H9 (cell line): ENCODE measurements around the gene CDK2. TPM values are rescaled to one million over a fixed set of nuclear protein-coding genes. Genes with fewer than 3 reads are reported as not detected.
A peak's percentile ranks its signal among the peaks of the same experiment; 100 is the strongest.

Source experiments
- DNase-seq: peaks from one replicate; pipeline ENCODE4 v3.0.0-alpha.2; 2017
- H2AFZ ChIP-seq: one replicate; pipeline ENCODE4 v1.6.1; 2013; ENCODE audit warnings: mild to moderate bottlenecking, low read length, control low read depth, moderate library complexity
- H2AK5ac ChIP-seq: 2 replicates; pipeline ENCODE4 v1.6.1; 2013; ENCODE audit warnings: low read length, control low read depth, mixed read lengths; ENCODE audit not compliant: insufficient read length
- H2BK120ac ChIP-seq: one replicate; pipeline ENCODE4 v1.6.1; 2013; ENCODE audit warnings: low read depth, mild to moderate bottlenecking, low read length, control low read depth, inconsistent platforms; ENCODE audit not compliant: poor library complexity, severe bottlenecking
- H2BK12ac ChIP-seq: 2 replicates; pipeline ENCODE4 v1.6.1; 2013; ENCODE audit warnings: low read length, control low read depth, mixed read lengths, low read depth; ENCODE audit not compliant: insufficient read length
- H2BK15ac ChIP-seq: 2 replicates; pipeline ENCODE4 v1.6.1; 2013; ENCODE audit warnings: low read depth, low read length, control low read depth
- H2BK20ac ChIP-seq: one replicate; pipeline ENCODE4 v1.6.1; 2013; ENCODE audit warnings: low read depth, mild to moderate bottlenecking, low read length, control low read depth, inconsistent platforms; ENCODE audit not compliant: poor library complexity, severe bottlenecking
- H2BK5ac ChIP-seq: 2 replicates; pipeline ENCODE4 v1.6.1; 2013; ENCODE audit warnings: low read length, control low read depth, mixed read lengths; ENCODE audit not compliant: insufficient read length
- H3K14ac ChIP-seq: 2 replicates; pipeline ENCODE4 v1.6.1; 2013; ENCODE audit warnings: low read length, control low read depth; ENCODE audit not compliant: insufficient read depth
- H3K18ac ChIP-seq: 2 replicates; pipeline ENCODE4 v1.6.1; 2013; ENCODE audit warnings: low read depth, mild to moderate bottlenecking, mixed read lengths, low read length, control low read depth; ENCODE audit not compliant: insufficient read length
- H3K23ac ChIP-seq: 2 replicates; pipeline ENCODE4 v1.6.1; 2013; ENCODE audit warnings: low read length, control low read depth, mixed read lengths, low read depth; ENCODE audit not compliant: insufficient read length
- H3K23me2 ChIP-seq: 2 replicates; pipeline ENCODE4 v1.6.1; 2013; ENCODE audit warnings: low read depth, mild to moderate bottlenecking, mixed read lengths, low read length, control low read depth; ENCODE audit not compliant: insufficient read length, poor library complexity, severe bottlenecking
- H3K27ac ChIP-seq: 2 replicates; pipeline ENCODE4 v1.5.1; 2013; ENCODE audit warnings: low read length, control low read depth, mixed read lengths, low read depth; ENCODE audit not compliant: insufficient read length
- H3K27me3 ChIP-seq: 2 replicates; pipeline ENCODE4 v1.6.1; 2013; ENCODE audit warnings: low read length, control low read depth, inconsistent platforms; ENCODE audit not compliant: insufficient read depth
- H3K4ac ChIP-seq: 2 replicates; pipeline ENCODE4 v1.6.1; 2013; ENCODE audit warnings: low read depth, mild to moderate bottlenecking, control low read depth, inconsistent platforms, low read length, moderate library complexity
- H3K4me1 ChIP-seq: 2 replicates; pipeline ENCODE4 v1.6.1; 2013; ENCODE audit warnings: low read length, control low read depth, inconsistent platforms; ENCODE audit not compliant: insufficient read depth
- H3K4me2 ChIP-seq: 2 replicates; pipeline ENCODE4 v1.6.1; 2013; ENCODE audit warnings: low read length, control low read depth, mixed read lengths; ENCODE audit not compliant: insufficient read length, insufficient read depth
- H3K56ac ChIP-seq: 2 replicates; pipeline ENCODE4 v1.6.1; 2013; ENCODE audit warnings: low read depth, mild to moderate bottlenecking, mixed read lengths, low read length, control low read depth; ENCODE audit not compliant: insufficient read length
- H3K79me1 ChIP-seq: 2 replicates; pipeline ENCODE4 v1.6.1; 2013; ENCODE audit warnings: low read depth, mild to moderate bottlenecking, moderate library complexity, low read length, control low read depth, inconsistent platforms; ENCODE audit not compliant: insufficient read depth, poor library complexity, severe bottlenecking
- H3K79me2 ChIP-seq: 2 replicates; pipeline ENCODE4 v1.6.1; 2013; ENCODE audit warnings: low read length, control low read depth, inconsistent platforms; ENCODE audit not compliant: insufficient read depth
- H3K9ac ChIP-seq: 2 replicates; pipeline ENCODE4 v1.6.1; 2013; ENCODE audit warnings: low read length, control low read depth, mixed read lengths; ENCODE audit not compliant: insufficient read length; ENCODE audit errors: extremely low read depth
- H3K9me3 ChIP-seq: one replicate; pipeline ENCODE4 v1.6.1; 2013; ENCODE audit warnings: low read depth, low read length, inconsistent platforms; ENCODE audit not compliant: control insufficient read depth
- H3T11ph ChIP-seq: one replicate; pipeline ENCODE4 v1.6.1; 2013; ENCODE audit warnings: mild to moderate bottlenecking, low read length, control low read depth, inconsistent platforms
- H4K20me1 ChIP-seq: one replicate; pipeline ENCODE4 v1.6.1; 2013; ENCODE audit not compliant: control insufficient read depth, insufficient read length, insufficient read depth
- H4K5ac ChIP-seq: 2 replicates; pipeline ENCODE4 v1.6.1; 2013; ENCODE audit warnings: low read depth, mild to moderate bottlenecking, mixed read lengths, low read length, control low read depth; ENCODE audit not compliant: insufficient read length
- H4K8ac ChIP-seq: replicated peaks from 2 replicates; pipeline ENCODE4 v1.6.1; 2013; ENCODE audit warnings: low read length, control low read depth, mixed read lengths, low read depth; ENCODE audit not compliant: insufficient read length
- H4K91ac ChIP-seq: 2 replicates; pipeline ENCODE4 v1.6.1; 2013; ENCODE audit warnings: low read depth, mild to moderate bottlenecking, moderate library complexity, mixed read lengths, low read length, control low read depth; ENCODE audit not compliant: insufficient read length
- H3K27ac Mint-ChIP-seq, 3 experiments: 2 replicates in 2 of 3; 3 replicates in 1 of 3; pipeline ENCODE4 v1.8.0; 2020 to 2021; ENCODE audit warnings: mixed read lengths in 3 of 3, mild to moderate bottlenecking in 1 of 3, moderate library complexity in 1 of 3
- H3K27me3 Mint-ChIP-seq: 2 replicates; pipeline ENCODE4 v1.8.0; 2021; ENCODE audit warnings: low read depth, mild to moderate bottlenecking, moderate library complexity, mixed read lengths
- H3K36me3 Mint-ChIP-seq, 3 experiments: 2 replicates in 2 of 3; 3 replicates in 1 of 3; pipeline ENCODE4 v1.8.0; 2020 to 2021; ENCODE audit warnings: low read depth in 3 of 3, mixed read lengths in 3 of 3; ENCODE audit not compliant: insufficient read depth in 1 of 3
- H3K4me1 Mint-ChIP-seq, 2 experiments: 2 replicates each; pipeline ENCODE4 v1.8.0; 2020; ENCODE audit warnings: mixed read lengths in 2 of 2
- H3K4me3 Mint-ChIP-seq, 2 experiments: 2 replicates in 1 of 2; 3 replicates in 1 of 2; pipeline ENCODE4 v1.8.0; 2020 to 2021; ENCODE audit warnings: mild to moderate bottlenecking in 2 of 2, mixed read lengths in 2 of 2, moderate library complexity in 1 of 2
- H3K9me3 Mint-ChIP-seq, 2 experiments: 2 replicates in 1 of 2; 3 replicates in 1 of 2; pipeline ENCODE4 v1.8.0; 2020; ENCODE audit warnings: mild to moderate bottlenecking in 2 of 2, mixed read lengths in 2 of 2, moderate library complexity in 1 of 2
- WGBS: extraction: QIAGEN DNeasy Blood & Tissue Kit; methylation state at CpG from one replicate; pipeline ENCODE4 v1.1.7; 2013; ENCODE audit warnings: missing lambda C conversion rate, low lambda C conversion rate, mixed read lengths; ENCODE audit not compliant: insufficient read length; ENCODE audit errors: extremely low coverage; 5-methylcytosine and 5-hydroxymethylcytosine counted together
- total RNA-seq: library from RNA; stranded (reverse); gene quantifications from 2 replicates; pipeline ENCODE4 v1.2.1, GENCODE V29; 2021
- TF ChIP-seq, protein P1 (sequence below): fragments of 200-600 bp; sonication (generic); conservative IDR thresholded peaks from 3 replicates; pipeline ENCODE4 v1.8.0; 2021; ENCODE audit warnings: antibody characterized with exemption, mild to moderate bottlenecking

CDK2 gene
- total RNA-seq, 1 experiment from 2014 or later = 60.8 TPM

DNA sequence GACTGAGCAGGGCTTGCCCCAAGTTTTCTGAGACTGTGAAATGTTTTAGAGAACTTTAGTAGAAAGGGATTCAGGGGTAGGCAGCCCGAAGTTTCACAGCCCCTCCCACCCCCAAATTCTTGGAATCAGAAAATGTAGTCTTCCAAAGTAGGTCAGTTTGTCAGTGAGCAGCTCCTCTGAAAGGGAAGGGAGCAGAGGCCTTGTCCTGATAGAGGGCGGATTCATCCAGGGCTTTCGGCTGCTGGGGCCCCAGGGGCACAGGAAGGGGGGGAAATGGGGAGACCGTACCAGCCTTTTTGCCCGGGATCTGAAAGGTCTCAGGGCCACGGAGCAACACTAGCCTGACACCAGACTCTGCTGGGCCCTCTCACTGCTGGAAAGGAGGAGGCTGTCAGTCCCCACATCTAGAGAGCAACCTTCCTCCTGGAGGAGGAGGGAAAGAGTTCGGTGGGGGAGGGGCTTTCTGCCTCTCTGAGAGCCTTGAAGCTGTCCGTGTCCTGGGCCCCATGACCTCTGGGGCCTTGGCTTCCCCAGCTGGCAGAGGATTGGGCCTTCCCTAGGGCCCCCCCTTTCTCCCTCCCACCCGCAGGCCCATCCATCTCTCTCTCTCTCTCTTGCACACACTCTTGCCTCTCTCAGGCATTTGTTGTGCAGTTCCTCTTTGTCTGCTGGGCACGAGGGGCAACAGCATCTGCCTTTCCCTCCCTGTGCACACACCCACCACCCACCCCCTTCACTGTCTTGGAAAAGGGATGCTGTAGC lies 54.0 kb downstream of the CDK2 start, which contains the start of gene IKZF4:
IKZF4 (plus strand) TSS at position 621 of the 762 bp plus-strand sequence. CDS start 451 bp downstream, outside the sequence.
- Histone ChIP-seq H3K79me2 (no peaks in the 10 kb centered on the region), H3K9ac (peak within 1 kb of the TSS; percentile 36), H3K23me2 (peaks cover 5% of the 10 kb centered on the region), H2BK20ac (no peak within 1 kb of the TSS), H2BK5ac (no peak within 1 kb of the TSS), H3K4me1 (peaks cover 4% of the 10 kb centered on the region; the same call in 1 of the 2 replicates), H2AFZ (no peak within 1 kb of the TSS), H2BK12ac (no peak within 1 kb of the TSS), H3K27ac (no peak within 1 kb of the TSS), H3K18ac (peak within 1 kb of the TSS; percentile 72), H3K9me3 (no peaks in the 10 kb centered on the region), H3K4me2 (peak within 1 kb of the TSS; percentile 54), H2AK5ac (no peak within 1 kb of the TSS), H4K5ac (no peak within 1 kb of the TSS), H3K79me1 (no peaks in the 10 kb centered on the region), H2BK120ac (no peak within 1 kb of the TSS), H3K4ac (no peak within 1 kb of the TSS), H4K91ac (no peak within 1 kb of the TSS), H4K20me1 (no peaks in the 10 kb centered on the region), H3T11ph (no peak within 1 kb of the TSS), H4K8ac (no peak within 1 kb of the TSS), H3K23ac (no peak within 1 kb of the TSS), H3K14ac (peak within 1 kb of the TSS; percentile 75), H3K56ac (no peak within 1 kb of the TSS), H3K27me3 (no peaks in the 10 kb centered on the region), H2BK15ac (no peak within 1 kb of the TSS)
- Mint-ChIP-seq H3K4me1 (peaks cover 27 to 29% of the 10 kb centered on the region in 2 experiments), H3K9me3 (no peaks in the 10 kb centered on the region), H3K27me3 (no peaks in the 10 kb centered on the region), H3K27ac (peak within 1 kb of the TSS; percentile 89 to 98 (median 95)), H3K36me3 (peaks cover 7 to 25% (median 16%) of the 10 kb centered on the region in 3 experiments), H3K4me3 (peak within 1 kb of the TSS; percentile 61 to 90)
- WGBS = no CpG with 5 or more reads among the region's 10 CpGs
- DNase-seq = peak; percentile 87
- TF ChIP-seq, protein P1, sequence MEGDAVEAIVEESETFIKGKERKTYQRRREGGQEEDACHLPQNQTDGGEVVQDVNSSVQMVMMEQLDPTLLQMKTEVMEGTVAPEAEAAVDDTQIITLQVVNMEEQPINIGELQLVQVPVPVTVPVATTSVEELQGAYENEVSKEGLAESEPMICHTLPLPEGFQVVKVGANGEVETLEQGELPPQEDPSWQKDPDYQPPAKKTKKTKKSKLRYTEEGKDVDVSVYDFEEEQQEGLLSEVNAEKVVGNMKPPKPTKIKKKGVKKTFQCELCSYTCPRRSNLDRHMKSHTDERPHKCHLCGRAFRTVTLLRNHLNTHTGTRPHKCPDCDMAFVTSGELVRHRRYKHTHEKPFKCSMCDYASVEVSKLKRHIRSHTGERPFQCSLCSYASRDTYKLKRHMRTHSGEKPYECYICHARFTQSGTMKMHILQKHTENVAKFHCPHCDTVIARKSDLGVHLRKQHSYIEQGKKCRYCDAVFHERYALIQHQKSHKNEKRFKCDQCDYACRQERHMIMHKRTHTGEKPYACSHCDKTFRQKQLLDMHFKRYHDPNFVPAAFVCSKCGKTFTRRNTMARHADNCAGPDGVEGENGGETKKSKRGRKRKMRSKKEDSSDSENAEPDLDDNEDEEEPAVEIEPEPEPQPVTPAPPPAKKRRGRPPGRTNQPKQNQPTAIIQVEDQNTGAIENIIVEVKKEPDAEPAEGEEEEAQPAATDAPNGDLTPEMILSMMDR = no peak
